Measurements from ENCODE around the gene SERINC4.
A peak's percentile ranks its signal among the peaks of the same experiment; 100 is the strongest.

SERINC4 gene

DNA sequence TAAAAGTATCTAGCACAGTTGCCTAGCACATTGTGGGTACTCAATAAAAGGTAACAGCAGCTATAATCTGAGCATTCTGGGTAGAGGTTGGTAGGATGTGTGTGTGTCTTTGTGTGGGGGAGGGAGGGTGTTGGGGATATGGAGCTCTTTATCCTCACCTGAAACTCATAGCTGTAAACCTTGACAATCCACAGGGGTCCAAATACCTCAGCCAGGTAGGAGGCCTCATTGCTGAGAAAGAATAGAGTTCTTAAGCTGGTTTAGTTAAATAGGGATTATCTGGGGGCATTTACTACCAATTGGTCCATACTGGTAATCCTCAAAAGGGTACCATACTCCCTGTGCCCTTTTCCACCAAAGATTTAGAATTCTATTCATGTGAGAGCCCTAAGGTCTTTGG lies 4.0 kb downstream of the SERINC4 start:
- DNase-seq (ENCODE audit: low read depth, low spot score) = no peak
- ChIA-PET POLR2A (interaction anchor here (0.7 to 1.5 kb wide), 2 partner anchors 19 to 1530 kb away, joined by 3 read pairs; partner anchors contain the start of gene ELL3), CTCF (interaction anchor here (0.8 to 4.1 kb wide), 3 partner anchors 9 to 25 kb away, joined by 3 to 20 read pairs (median 17); partner anchors contain the start of gene ELL3)
- H3K4me3 ChIP-seq (ENCODE audit: low read depth, low read length) = no peak overlapping the region
- TF ChIP-seq CTCF (IDR thresholded peaks at IDR 0.05; ENCODE audit: insufficient read depth, low read length, missing control alignments) = no peak

- no peak for TF ChIP-seq CTCF (IDR thresholded peaks at IDR 0.05; ENCODE audit: insufficient read depth, low read length, missing control alignments)
- no peak overlapping the region for H3K4me3 ChIP-seq (ENCODE audit: low read depth, low read length)
- CTCF ChIA-PET = interaction anchor here (0.8 to 4.1 kb wide), 3 partner anchors 10 to 24 kb away, joined by 3 to 20 read pairs (median 17); partner anchors contain the start of gene ELL3
- no peak for DNase-seq (ENCODE audit: low read depth, low spot score)
- POLR2A ChIA-PET = interaction anchor here (1.5 kb wide), 1 partner anchor 18 kb away, joined by 3 read pairs; the partner anchor contains the start of gene ELL3
Observed at GRCh38 chr15:43795197-43795596, 4.8 kb downstream of the SERINC4 start.

GRCh38 chr15:43794269-43795037 lies 5.6 kb downstream of the SERINC4 start:
- ChIA-PET POLR2A (interaction anchor here (1.5 kb wide), 1 partner anchor 18 kb away, joined by 3 read pairs; the partner anchor contains the start of gene ELL3), CTCF (interaction anchor here (3.9 to 4.1 kb wide), 2 partner anchors 17 to 23 kb away, joined by 17 to 20 read pairs; partner anchors contain the start of gene ELL3)
- no peak for DNase-seq (ENCODE audit: low read depth, low spot score)
- TF ChIP-seq CTCF (IDR thresholded peaks at IDR 0.05; ENCODE audit: insufficient read depth, low read length, missing control alignments) = no peak
- peak overlapping the region; percentile 6; the same call in 1 of the 2 replicates for H3K4me3 ChIP-seq (ENCODE audit: low read depth, low read length)

- no peak for TF ChIP-seq CTCF (IDR thresholded peaks at IDR 0.05; ENCODE audit: insufficient read depth, low read length, missing control alignments)
- ChIA-PET CTCF (interaction anchor here (3.9 to 4.1 kb wide), 2 partner anchors 16 to 22 kb away, joined by 17 to 20 read pairs; partner anchors contain the start of gene ELL3), POLR2A (interaction anchor here (0.7 to 1.0 kb wide), 3 partner anchors 16 to 277 kb away, joined by 3 to 5 read pairs (median 4); partner anchors contain the start of gene MFAP1)
- DNase-seq (ENCODE audit: low read depth, low spot score) = no peak
- H3K4me3 ChIP-seq (ENCODE audit: low read depth, low read length) = peak overlapping the region; percentile 100
Observed at GRCh38 chr15:43793647-43794046, 6.4 kb downstream of the SERINC4 start.

GRCh38 chr15:43792761-43793476 lies 7.1 kb downstream of the SERINC4 start:
- peak overlapping the region; percentile 100 for H3K4me3 ChIP-seq (ENCODE audit: low read depth, low read length)

More at GRCh38 chr15:43792761-43793476, 7.1 kb downstream of the SERINC4 start:
- no peak for DNase-seq (ENCODE audit: low read depth, low spot score)
- ChIA-PET POLR2A (interaction anchor here (0.6 to 1.0 kb wide), 4 partner anchors 16 to 1690 kb away, joined by 3 to 5 read pairs (median 4); partner anchors contain the start of gene MFAP1), CTCF (interaction anchor here (1.4 to 4.1 kb wide), 3 partner anchors 12 to 22 kb away, joined by 4 to 20 read pairs (median 17); partner anchors contain the start of gene ELL3)
- TF ChIP-seq CTCF (IDR thresholded peaks at IDR 0.05; ENCODE audit: insufficient read depth, low read length, missing control alignments) = peak; percentile 18

All from AG04449 (cell line).